NB4 (cell line): ENCODE measurements around the gene USP36.

ENCODE experiments used
- CTCF ChIP-seq: IDR thresholded peaks from one replicate; pipeline ENCODE4 v1.5.1; 2012; ENCODE audit warnings: low read depth, low read length
- MAX ChIP-seq: IDR thresholded peaks from 2 replicates; pipeline ENCODE4 v1.6.1; 2011; ENCODE audit warnings: low read depth, low read length
- POLR2A ChIP-seq: IDR thresholded peaks from 2 replicates; pipeline ENCODE4 v1.6.1; 2011; ENCODE audit warnings: mild to moderate bottlenecking; ENCODE audit not compliant: insufficient read length; ENCODE audit errors: extremely low read depth

GRCh38 chr17:78797691-78798585 is 42.7 kb downstream of the USP36 start:
- TF ChIP-seq CTCF (no peak), MAX (no peak), POLR2A (no peak)
